Large intestine (tissue), 3 donors: ENCODE results near the gene TXNRD2. TPM values are rescaled to one million over a fixed set of nuclear protein-coding genes. Genes with fewer than 3 reads are reported as not detected.
"Not testable (repeated sequence)": the region's sequence is repeated elsewhere in the genome, so short reads cannot be mapped to it uniquely, and the experiment has no call there.

Experiments
- DNase-seq, 2 donors: peaks; one replicate each; pipeline versions ENCODE4 v3.0.0 to v3.0.0-alpha.2; 2013
- H3K27ac ChIP-seq: one replicate; pipeline ENCODE4 v1.5.1; 2013; ENCODE audit warnings: low read length
- H3K27me3 ChIP-seq: 2 replicates; pipeline ENCODE4 v1.6.1; 2013; ENCODE audit warnings: low read length; ENCODE audit not compliant: control insufficient read depth, insufficient read depth
- H3K36me3 ChIP-seq: 2 replicates; pipeline ENCODE4 v1.6.1; 2013; ENCODE audit warnings: low read length; ENCODE audit not compliant: control insufficient read depth, insufficient read depth
- H3K4me1 ChIP-seq: one replicate; pipeline ENCODE4 v1.6.1; 2013; ENCODE audit warnings: low read length; ENCODE audit not compliant: control insufficient read depth, insufficient read depth
- H3K4me3 ChIP-seq: one replicate; pipeline ENCODE4 v1.5.1; 2013; ENCODE audit warnings: low read length
- H3K9me3 ChIP-seq: one replicate; pipeline ENCODE4 v1.6.1; 2013; ENCODE audit warnings: mild to moderate bottlenecking, low read depth, low read length, moderate library complexity; ENCODE audit not compliant: control insufficient read depth
- WGBS: methylation state at CpG from one replicate; pipeline ENCODE4 v1.1.5; 2013; ENCODE audit warnings: low lambda C conversion rate; ENCODE audit not compliant: insufficient coverage; 5-methylcytosine and 5-hydroxymethylcytosine counted together
- polyA plus RNA-seq: library from polyadenylated mRNA; unstranded; fragments of 120-200 nt; gene quantifications from one replicate; pipeline ENCODE4 v1.2.1, GENCODE V29; 2013

Gene TXNRD2
- polyA plus RNA-seq, 1 donor: 22.5 TPM

GRCh38 chr22:19884954-19885751 lies 56.5 kb downstream of the TXNRD2 start:
- DNase-seq: no peak
- no peak overlapping the region for H3K4me3 ChIP-seq
- no CpG with 5 or more reads among the region's 26 CpGs for WGBS

GRCh38 chr22:19884161-19884953 lies 57.3 kb downstream of the TXNRD2 start:
- H3K4me3 ChIP-seq: no peak overlapping the region
- H3K36me3 ChIP-seq: peaks cover 17% of the 10 kb centered on the region
- H3K27me3 ChIP-seq: no peaks in the 10 kb centered on the region
- no CpG with 5 or more reads among the region's 15 CpGs for WGBS
- H3K27ac ChIP-seq: no peak overlapping the region
- DNase-seq: no peak
- H3K4me1 ChIP-seq: peaks cover 12% of the 10 kb centered on the region
- H3K9me3 ChIP-seq: no peaks in the 10 kb centered on the region

More at GRCh38 chr22:19884954-19885751, 56.5 kb downstream of the TXNRD2 start:
- H3K27ac ChIP-seq: no peak overlapping the region
- H3K27me3 ChIP-seq: no peaks in the 10 kb centered on the region
- H3K36me3 ChIP-seq: peaks cover 16% of the 10 kb centered on the region
- no peaks in the 10 kb centered on the region for H3K9me3 ChIP-seq
- H3K4me1 ChIP-seq: peaks cover 12% of the 10 kb centered on the region

- not testable (repeated sequence) for DNase-seq, H3K27me3 ChIP-seq, H3K27ac ChIP-seq, H3K9me3 ChIP-seq, H3K4me3 ChIP-seq
- Histone ChIP-seq H3K36me3 (peaks cover 15% of the 10 kb centered on the region), H3K4me1 (peaks cover 12% of the 10 kb centered on the region)
- WGBS: no CpG with 5 or more reads among the region's 8 CpGs
These were observed 58.2 kb downstream of the TXNRD2 start for GRCh38 chr22:19883446-19883845.

GRCh38 chr22:19882446-19883381 lies 58.9 kb downstream of the TXNRD2 start:
- H3K36me3 ChIP-seq: peaks cover 18% of the 10 kb centered on the region
- H3K27me3 ChIP-seq: no peaks in the 10 kb centered on the region
- no peak for DNase-seq
- no peaks in the 10 kb centered on the region for H3K9me3 ChIP-seq
- peaks cover 12% of the 10 kb centered on the region for H3K4me1 ChIP-seq
- no peak overlapping the region for H3K4me3 ChIP-seq
- WGBS: no CpG with 5 or more reads among the region's 26 CpGs
- H3K27ac ChIP-seq: no peak overlapping the region

- WGBS: no CpG with 5 or more reads among the region's 27 CpGs
- H3K4me3 ChIP-seq: no peak overlapping the region
- peak; percentile 58 to 65 for DNase-seq
These were observed 60.6 kb downstream of the TXNRD2 start for GRCh38 chr22:19880786-19881569.

GRCh38 chr22:19879992-19880785 lies 61.4 kb downstream of the TXNRD2 start:
- Histone ChIP-seq H3K27me3 (no peaks in the 10 kb centered on the region), H3K27ac (peak overlapping the region; percentile 32), H3K4me3 (no peak overlapping the region), H3K36me3 (peaks cover 24% of the 10 kb centered on the region), H3K9me3 (no peaks in the 10 kb centered on the region), H3K4me1 (peaks cover 12% of the 10 kb centered on the region)
- no CpG with 5 or more reads among the region's 34 CpGs for WGBS
- no peak for DNase-seq

More at GRCh38 chr22:19880786-19881569, 60.6 kb downstream of the TXNRD2 start:
- Histone ChIP-seq H3K9me3 (no peaks in the 10 kb centered on the region), H3K4me1 (peaks cover 12% of the 10 kb centered on the region), H3K36me3 (peaks cover 24% of the 10 kb centered on the region), H3K27me3 (no peaks in the 10 kb centered on the region), H3K27ac (peak overlapping the region; percentile 32)

- Histone ChIP-seq H3K27me3 (no peaks in the 10 kb centered on the region), H3K4me1 (peaks cover 12% of the 10 kb centered on the region), H3K27ac (no peak overlapping the region), H3K9me3 (no peaks in the 10 kb centered on the region), H3K36me3 (peaks cover 24% of the 10 kb centered on the region), H3K4me3 (no peak overlapping the region)
- WGBS: no CpG with 5 or more reads among the region's 4 CpGs
- DNase-seq: no peak
These were observed 62.0 kb downstream of the TXNRD2 start for GRCh38 chr22:19879643-19879991.

GRCh38 chr22:19879246-19879570 lies 62.4 kb downstream of the TXNRD2 start:
- DNase-seq: no peak
- Histone ChIP-seq H3K27ac (no peak overlapping the region), H3K9me3 (no peaks in the 10 kb centered on the region), H3K36me3 (peaks cover 24% of the 10 kb centered on the region), H3K27me3 (no peaks in the 10 kb centered on the region), H3K4me1 (peaks cover 14% of the 10 kb centered on the region), H3K4me3 (no peak overlapping the region)
- WGBS: no CpG with 5 or more reads among the region's 13 CpGs
